Keratinocyte (primary cell): ENCODE data around the gene OGFRL1. TPM values are rescaled to one million over a fixed set of nuclear protein-coding genes. Genes with fewer than 3 reads are reported as not detected.

ENCODE experiments used
- DNase-seq: peaks from one replicate; pipeline ENCODE4 v3.0.0-alpha.2; 2011; ENCODE audit warnings: low read depth, missing footprints, low spot score
- FAIRE-seq: peaks from 2 replicates; lab custom pipeline; 2011; peaks lifted over from hg19 to GRCh38; lab: Jason Lieb, UNC
- H2AFZ ChIP-seq: 2 replicates; pipeline ENCODE4 v1.6.0; 2012; ENCODE audit warnings: low read length, control low read depth, inconsistent platforms; ENCODE audit not compliant: control insufficient read depth
- H3K27ac ChIP-seq: 2 replicates; pipeline ENCODE4 v1.5.1; 2011; ENCODE audit warnings: low read length; ENCODE audit not compliant: control insufficient read depth, insufficient read depth
- H3K27me3 ChIP-seq: 3 replicates; pipeline ENCODE4 v1.6.0; 2011; ENCODE audit warnings: low read length; ENCODE audit not compliant: control insufficient read depth, insufficient read depth; ENCODE audit errors: extremely low read depth
- H3K36me3 ChIP-seq, 2 experiments: 2 replicates in 1 of 2; 3 replicates in 1 of 2; pipeline ENCODE4 v1.5.1; 2011; ENCODE audit warnings: low read length in 2 of 2, mild to moderate bottlenecking in 1 of 2; ENCODE audit not compliant: control insufficient read depth in 2 of 2, insufficient read depth in 2 of 2; ENCODE audit errors: extremely low read depth in 1 of 2
- H3K4me1 ChIP-seq: 3 replicates; pipeline ENCODE4 v1.5.1; 2011; ENCODE audit warnings: low read length; ENCODE audit not compliant: control insufficient read depth, insufficient read depth; ENCODE audit errors: extremely low read depth
- H3K4me2 ChIP-seq: 3 replicates; pipeline ENCODE4 v1.6.0; 2011; ENCODE audit warnings: low read depth, low read length; ENCODE audit not compliant: control insufficient read depth, insufficient read depth; ENCODE audit errors: extremely low read depth
- H3K4me3 ChIP-seq, 3 experiments: fragments of 200-600 bp in 1 of 3; sonication (generic) in 1 of 3; 2 replicates in 2 of 3; 3 replicates in 1 of 3; pipeline ENCODE4 v1.5.1; 2011 to 2016; ENCODE audit warnings: low read length in 3 of 3, mild to moderate bottlenecking in 3 of 3, control low read depth in 2 of 3, inconsistent platforms in 1 of 3, low read depth in 1 of 3, mixed read lengths in 1 of 3, mixed run types in 1 of 3, moderate library complexity in 1 of 3; ENCODE audit not compliant: control insufficient read depth in 2 of 3, insufficient read depth in 2 of 3; ENCODE audit errors: extremely low read depth in 1 of 3
- H3K79me2 ChIP-seq: 2 replicates; pipeline ENCODE4 v1.6.0; 2012; ENCODE audit warnings: low read length; ENCODE audit not compliant: control insufficient read depth, insufficient read depth
- H3K9ac ChIP-seq: 3 replicates; pipeline ENCODE4 v1.6.0; 2011; ENCODE audit warnings: low read length; ENCODE audit not compliant: control insufficient read depth, insufficient read depth; ENCODE audit errors: extremely low read depth
- H3K9me1 ChIP-seq: 3 replicates; pipeline ENCODE4 v1.6.0; 2011; ENCODE audit warnings: low read length; ENCODE audit not compliant: control insufficient read depth, insufficient read depth; ENCODE audit errors: extremely low read depth
- H3K9me3 ChIP-seq: 2 replicates; pipeline ENCODE4 v1.5.1; 2012; ENCODE audit warnings: low read depth, low read length; ENCODE audit not compliant: control insufficient read depth
- H4K20me1 ChIP-seq: 3 replicates; pipeline ENCODE4 v1.6.0; 2011; ENCODE audit warnings: low read length; ENCODE audit not compliant: control insufficient read depth, insufficient read depth; ENCODE audit errors: extremely low read depth
- EZH2 ChIP-seq: IDR thresholded peaks from one replicate; pipeline ENCODE4 v1.6.1; 2012; ENCODE audit warnings: inconsistent platforms, mild to moderate bottlenecking, low read length, moderate library complexity
- dilution Hi-C: fragments of 300-500 bp; cut with MboI; formaldehyde crosslinking; loops from one replicate; pipeline ENCODE4 v1.7.0; 2020; ENCODE audit warnings: low sequenced_read_pairs; ENCODE audit not compliant: extremely low pct_ligation_motif_present
- polyA plus RNA-seq, 5 experiments: library from polyadenylated mRNA; depleted of rRNA in 3 of 5; stranded (reverse) in 3 of 5; stranded (forward) in 1 of 5; unstranded in 1 of 5; fragments of >200 nt; gene quantifications; 1 replicate in 1 of 5; 2 replicates in 3 of 5; 3 replicates in 1 of 5; pipeline versions ENCODE4 v1.2.1 to v1.2.3, GENCODE V29; 2011 to 2012; ENCODE audit warnings: missing spikeins in 2 of 5, low read depth in 1 of 5, low replicate concordance in 1 of 5
- TF ChIP-seq, protein P1 (sequence below), 3 experiments: IDR thresholded peaks in 1 of 3; conservative IDR thresholded peaks in 1 of 3; optimal IDR thresholded peaks in 1 of 3; 2 replicates in 2 of 3; 3 replicates in 1 of 3; pipeline versions ENCODE3 to v1.5.1; 2011; ENCODE audit warnings: low read length in 3 of 3, mild to moderate bottlenecking in 3 of 3, moderate library complexity in 2 of 3, control low read depth in 1 of 3, inconsistent platforms in 1 of 3; ENCODE audit not compliant: insufficient read depth in 2 of 3; ENCODE audit errors: extremely low read depth in 1 of 3

OGFRL1 gene
- polyA plus RNA-seq, 1 donor (not counting 4 experiments of a cell fraction or from before 2014, with no cell fraction given) = 9.3 TPM

DNA sequence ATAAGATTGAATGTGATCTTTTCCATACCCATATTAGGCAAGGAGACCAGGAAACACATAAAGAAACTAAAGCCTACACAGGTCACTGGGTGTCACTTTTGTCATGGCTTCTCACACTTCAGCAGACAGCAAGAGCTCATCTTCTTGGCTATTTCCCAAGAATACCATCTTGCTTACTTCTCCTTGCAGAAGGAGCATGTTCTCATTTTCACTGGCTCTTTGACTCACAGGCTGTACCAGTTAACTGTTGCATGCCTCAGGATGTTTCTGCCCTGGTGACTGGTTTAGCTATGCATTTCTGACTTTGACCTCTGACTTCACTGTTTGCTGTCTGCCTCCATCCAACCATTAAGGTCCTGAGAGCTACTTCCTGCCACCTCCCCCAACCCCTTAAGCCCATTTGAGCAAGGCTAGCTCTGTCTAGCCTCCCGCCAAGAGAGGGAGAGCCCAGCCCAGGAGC, 40.3 kb upstream of the OGFRL1 start:
- Histone ChIP-seq H3K4me1 (peaks cover 12% of the 10 kb centered on the region), H3K79me2 (no peaks in the 10 kb centered on the region), H3K9me1 (no peaks in the 10 kb centered on the region), H3K27me3 (no peaks in the 10 kb centered on the region), H3K4me2 (no peak overlapping the region), H3K9ac (no peak overlapping the region), H2AFZ (peak overlapping the region; percentile 12), H3K27ac (no peak overlapping the region), H4K20me1 (no peaks in the 10 kb centered on the region), H3K4me3 (no peak overlapping the region), H3K36me3 (no peaks in the 10 kb centered on the region), H3K9me3 (no peaks in the 10 kb centered on the region)
- FAIRE-seq (peak; percentile 86), DNase-seq (no peak)
- dilution Hi-C loops = no loop called here
- TF ChIP-seq, protein P1, sequence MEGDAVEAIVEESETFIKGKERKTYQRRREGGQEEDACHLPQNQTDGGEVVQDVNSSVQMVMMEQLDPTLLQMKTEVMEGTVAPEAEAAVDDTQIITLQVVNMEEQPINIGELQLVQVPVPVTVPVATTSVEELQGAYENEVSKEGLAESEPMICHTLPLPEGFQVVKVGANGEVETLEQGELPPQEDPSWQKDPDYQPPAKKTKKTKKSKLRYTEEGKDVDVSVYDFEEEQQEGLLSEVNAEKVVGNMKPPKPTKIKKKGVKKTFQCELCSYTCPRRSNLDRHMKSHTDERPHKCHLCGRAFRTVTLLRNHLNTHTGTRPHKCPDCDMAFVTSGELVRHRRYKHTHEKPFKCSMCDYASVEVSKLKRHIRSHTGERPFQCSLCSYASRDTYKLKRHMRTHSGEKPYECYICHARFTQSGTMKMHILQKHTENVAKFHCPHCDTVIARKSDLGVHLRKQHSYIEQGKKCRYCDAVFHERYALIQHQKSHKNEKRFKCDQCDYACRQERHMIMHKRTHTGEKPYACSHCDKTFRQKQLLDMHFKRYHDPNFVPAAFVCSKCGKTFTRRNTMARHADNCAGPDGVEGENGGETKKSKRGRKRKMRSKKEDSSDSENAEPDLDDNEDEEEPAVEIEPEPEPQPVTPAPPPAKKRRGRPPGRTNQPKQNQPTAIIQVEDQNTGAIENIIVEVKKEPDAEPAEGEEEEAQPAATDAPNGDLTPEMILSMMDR (optimal IDR thresholded peaks at IDR 0.05 in 1 of 3, IDR thresholded peaks at IDR 0.05 in 1 of 3, conservative IDR thresholded peaks at IDR 0.05 in 1 of 3; ENCODE audit: extremely low read depth in 1 of 3, insufficient read depth in 2 of 3, low read length in 3 of 3) = no peak
- TF ChIP-seq EZH2 = no peak

DNA sequence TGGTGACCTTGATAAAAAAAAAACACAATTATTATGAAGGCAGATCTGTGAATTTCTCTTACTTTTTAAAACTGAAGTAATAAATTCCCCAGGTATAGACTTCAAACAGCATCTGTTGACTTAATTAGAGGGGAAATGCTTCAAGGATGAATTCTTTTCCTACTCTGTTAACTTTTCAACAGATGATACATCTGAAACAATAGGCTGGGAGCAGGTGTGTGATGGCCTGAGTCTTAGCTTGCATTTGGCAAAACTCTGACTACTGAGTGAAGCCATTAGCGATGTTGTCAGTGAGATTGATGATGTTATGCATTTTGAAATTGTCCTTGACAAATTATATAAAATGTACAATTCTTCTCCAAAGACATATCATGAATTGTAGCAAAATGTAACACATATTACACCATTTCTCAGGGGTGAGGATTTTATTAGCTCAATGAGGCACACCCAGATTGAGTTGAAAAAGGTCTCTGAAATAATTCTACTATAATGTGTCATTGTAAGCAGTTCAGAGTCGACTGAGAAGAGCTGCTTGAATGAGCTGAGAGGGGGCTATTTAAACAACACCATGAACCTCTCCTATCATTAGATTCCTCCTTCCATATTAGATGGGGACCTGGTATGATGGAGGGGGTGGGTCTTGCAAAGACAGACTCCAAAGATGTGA, 39.6 kb upstream of the OGFRL1 start:
- no peak for FAIRE-seq
- H3K9me3 ChIP-seq = no peaks in the 10 kb centered on the region
- dilution Hi-C loops = no loop called here
- no peak for DNase-seq
- no peaks in the 10 kb centered on the region for H3K27me3 ChIP-seq
- peaks cover 12% of the 10 kb centered on the region for H3K4me1 ChIP-seq
- no peaks in the 10 kb centered on the region for H3K9me1 ChIP-seq
- H3K9ac ChIP-seq = no peak overlapping the region
- H3K79me2 ChIP-seq = no peaks in the 10 kb centered on the region
- H3K36me3 ChIP-seq = no peaks in the 10 kb centered on the region
- no peak overlapping the region for H3K4me2 ChIP-seq
- no peak overlapping the region for H3K4me3 ChIP-seq
- TF ChIP-seq EZH2 = no peak
- H3K27ac ChIP-seq = no peak overlapping the region
- H2AFZ ChIP-seq = no peak overlapping the region
- no peaks in the 10 kb centered on the region for H4K20me1 ChIP-seq
